Ovary (tissue), 3 donors: ENCODE data around the gene ANKRD60.

Source experiments
- CTCF ChIP-seq, 3 donors: fragments of 450-650 bp in 2 of 3; fragments of 200-600 bp in 1 of 3; IDR thresholded peaks; one replicate each; pipeline versions ENCODE4 v1.5.1 to v1.8.0; 2016 to 2022; ENCODE audit warnings: antibody characterized with exemption in 3 of 3, mild to moderate bottlenecking in 1 of 3
- POLR2A ChIP-seq: fragments of 450-650 bp; IDR thresholded peaks from one replicate; pipeline ENCODE4 v1.6.1; 2017; ENCODE audit warnings: antibody characterized with exemption, mild to moderate bottlenecking, moderate library complexity
- donor health status: DM: no; HTN: no; CAD: no.

- no peak for TF ChIP-seq CTCF (IDR thresholded peaks at IDR 0.05)
- no peak for TF ChIP-seq POLR2A
Measured at GRCh38 chr20:58224097-58224496, 4.4 kb downstream of the ANKRD60 start.
